Pons (tissue), 1 donor: ENCODE measurements around the gene CTU1.
A peak's percentile ranks its signal among the peaks of the same experiment; 100 is the strongest.

Source experiments
- DNase-seq: peaks from one replicate; pipeline ENCODE4 v3.0.0-alpha.2; 2016; ENCODE audit warnings: low spot score

The CTU1 gene

DNA sequence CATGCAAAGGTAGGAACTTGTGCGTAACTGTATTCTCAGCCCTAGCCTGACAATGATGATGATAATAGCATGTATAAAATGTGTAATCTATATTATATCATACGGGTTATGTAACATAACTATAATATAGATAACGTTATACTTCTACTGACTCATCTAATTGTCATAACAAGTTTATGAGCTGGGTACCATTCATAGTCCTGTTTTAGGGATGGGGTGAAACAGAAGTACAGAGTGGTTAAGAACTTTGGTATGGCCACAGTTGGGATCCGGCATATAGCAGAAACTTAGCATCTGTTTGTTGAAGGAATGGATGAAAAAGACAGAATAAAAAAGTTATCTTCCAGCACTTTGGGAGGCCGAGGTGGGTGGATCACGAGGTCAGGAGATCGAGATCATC is 5.2 kb downstream of the CTU1 start:
- DNase-seq, result no peak

DNA sequence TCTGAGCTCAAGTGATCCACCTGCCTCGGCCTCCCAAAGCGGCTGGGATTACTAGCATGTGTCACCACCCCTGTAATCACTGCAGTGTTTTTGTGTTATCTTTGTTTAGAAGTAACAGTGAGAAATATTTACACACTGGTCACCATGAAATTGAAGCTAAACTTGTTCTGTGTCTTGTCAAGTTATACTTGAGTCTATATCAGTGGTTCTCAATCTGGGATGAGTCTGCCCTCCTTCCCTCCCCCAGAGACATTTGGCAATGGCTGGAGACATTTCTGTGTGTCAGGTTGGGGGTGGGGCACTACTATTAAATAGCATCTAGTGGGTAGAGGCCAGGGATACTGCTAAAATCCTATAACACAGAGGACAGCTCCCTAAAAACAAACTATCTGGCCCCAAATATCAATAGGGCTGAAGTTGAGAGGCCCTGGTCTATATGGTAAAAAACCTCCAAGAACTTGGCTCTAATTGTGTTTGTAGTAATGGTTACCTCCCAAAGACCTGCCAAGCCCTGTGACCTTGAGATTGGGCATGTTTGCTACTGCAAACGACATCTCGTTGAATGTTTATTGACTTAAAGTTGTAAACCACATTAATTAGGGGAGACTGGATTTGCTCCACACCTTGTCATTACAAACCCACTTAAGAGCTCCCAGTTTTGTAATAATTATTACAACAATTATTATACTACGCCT is 6.9 kb downstream of the CTU1 start:
- DNase-seq, result no peak

DNA sequence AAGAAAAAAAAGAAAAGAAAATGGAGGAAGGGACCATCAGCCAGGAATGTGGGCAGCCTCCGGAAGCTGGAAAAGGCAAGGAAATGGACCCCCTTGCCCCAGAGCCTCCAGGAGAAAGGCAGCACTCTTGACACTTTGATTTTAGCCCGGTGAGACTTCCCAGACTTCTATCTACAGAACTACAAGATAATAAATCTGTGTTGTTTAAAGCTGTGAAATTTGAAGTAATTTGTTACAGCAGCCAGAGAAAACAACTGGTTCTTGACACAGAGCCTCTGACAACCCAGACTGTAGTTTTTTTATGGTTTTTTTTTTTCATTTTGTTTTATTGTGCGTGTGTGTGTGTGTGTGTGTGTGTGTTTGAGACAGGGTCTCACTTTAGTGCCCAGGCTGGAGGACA is 7.6 kb downstream of the CTU1 start:
- no peak for DNase-seq

- no peak for DNase-seq
Observed at GRCh38 chr19:51099047-51099382, 9.2 kb downstream of the CTU1 start.

- no peak for DNase-seq
Observed at GRCh38 chr19:51098365-51099046, 9.7 kb downstream of the CTU1 start.

GRCh38 chr19:51097796-51098195 is 10.4 kb downstream of the CTU1 start:
- no peak for DNase-seq

DNA sequence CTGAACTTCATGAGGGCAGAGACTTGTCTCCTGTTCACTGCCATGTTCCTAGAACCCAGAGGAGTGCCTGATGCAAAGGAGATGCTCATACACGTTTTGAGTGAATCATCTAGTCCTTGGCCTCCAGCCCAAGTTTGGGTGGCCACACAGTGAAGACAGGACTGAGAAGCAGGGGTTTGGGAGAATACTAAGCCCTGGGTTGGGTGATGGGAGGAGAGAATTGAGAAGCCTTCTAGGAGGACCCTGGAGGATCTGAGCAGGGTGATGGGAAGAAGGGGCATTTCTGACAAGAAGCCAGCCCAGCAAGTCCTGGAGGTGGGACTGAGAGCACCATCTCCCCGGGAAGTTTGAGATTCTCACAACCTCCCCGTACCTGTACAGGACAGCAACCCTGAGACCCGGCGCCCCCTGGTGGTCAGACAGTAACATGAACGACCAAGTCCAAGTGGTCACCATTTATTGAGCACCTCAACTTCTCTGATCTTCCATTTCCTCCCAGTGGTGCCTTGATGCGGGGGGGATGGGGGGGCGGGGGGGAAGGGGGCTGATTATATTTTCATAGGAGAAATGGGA is 11.0 kb downstream of the CTU1 start:
- DNase-seq, result peak; percentile 13

DNA sequence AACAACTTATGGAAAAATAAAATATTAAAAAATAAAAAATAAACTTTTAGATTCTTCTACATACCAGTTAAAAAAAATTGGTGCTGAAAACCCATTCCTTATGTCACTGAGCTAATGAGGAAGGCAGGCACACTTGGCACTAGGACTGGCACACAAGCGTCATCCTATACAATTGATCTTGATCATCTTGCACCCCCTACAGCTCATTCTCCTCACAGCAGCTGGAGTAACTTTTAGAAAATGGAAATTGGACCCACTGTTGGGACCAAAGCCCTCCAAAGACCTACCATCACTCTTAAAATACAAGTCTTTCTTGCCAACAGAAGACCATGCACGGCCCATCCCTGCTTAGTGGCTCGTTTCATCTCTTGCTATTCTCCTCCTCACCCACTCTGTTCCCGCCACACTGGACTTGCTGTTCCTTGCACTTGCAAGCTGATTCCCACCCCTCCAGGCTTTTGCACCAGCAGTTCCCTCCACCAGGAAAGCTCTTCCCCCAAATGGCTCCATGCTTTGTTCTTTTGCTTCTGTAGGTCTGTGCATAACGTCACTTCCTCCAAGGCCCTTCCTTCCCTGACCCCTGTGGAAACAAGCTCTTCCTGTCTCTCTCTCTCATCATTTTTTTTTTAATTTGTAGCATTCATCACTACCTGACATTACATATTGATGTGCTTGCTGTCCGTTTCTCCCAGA is 11.6 kb downstream of the CTU1 start:
- DNase-seq, result peak; percentile 15

DNA sequence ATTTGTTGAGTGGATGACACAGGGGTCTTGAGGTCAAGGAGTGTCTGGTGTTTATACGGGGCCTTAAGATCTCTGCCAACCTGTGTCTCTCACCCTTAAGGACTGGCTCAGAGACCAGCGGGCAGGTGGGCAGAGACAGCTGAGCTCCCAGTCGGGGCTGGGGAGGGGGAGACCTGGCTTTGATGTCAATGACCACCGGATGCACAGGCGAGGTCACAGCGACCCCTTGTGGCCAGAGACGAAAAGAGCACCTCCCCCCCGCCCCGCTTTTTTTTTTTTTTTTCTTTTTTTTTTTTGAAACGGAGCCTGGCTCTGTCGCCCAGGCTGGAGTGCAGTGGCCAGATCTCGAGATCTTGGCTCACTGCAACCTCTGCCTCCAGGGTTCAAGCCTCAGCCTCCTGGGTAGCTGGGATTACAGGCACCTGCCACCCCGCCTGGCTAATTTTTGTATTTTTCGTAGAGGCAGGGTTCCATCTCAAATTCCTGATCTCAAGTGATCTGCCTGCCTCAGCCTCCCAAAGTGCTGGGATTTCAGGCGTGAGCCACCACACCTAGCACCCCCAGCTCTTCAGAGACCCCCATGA is 13.4 kb downstream of the CTU1 start:
- DNase-seq, result no peak

GRCh38 chr19:51093510-51094345 is 14.5 kb downstream of the CTU1 start:
- no peak for DNase-seq

DNA sequence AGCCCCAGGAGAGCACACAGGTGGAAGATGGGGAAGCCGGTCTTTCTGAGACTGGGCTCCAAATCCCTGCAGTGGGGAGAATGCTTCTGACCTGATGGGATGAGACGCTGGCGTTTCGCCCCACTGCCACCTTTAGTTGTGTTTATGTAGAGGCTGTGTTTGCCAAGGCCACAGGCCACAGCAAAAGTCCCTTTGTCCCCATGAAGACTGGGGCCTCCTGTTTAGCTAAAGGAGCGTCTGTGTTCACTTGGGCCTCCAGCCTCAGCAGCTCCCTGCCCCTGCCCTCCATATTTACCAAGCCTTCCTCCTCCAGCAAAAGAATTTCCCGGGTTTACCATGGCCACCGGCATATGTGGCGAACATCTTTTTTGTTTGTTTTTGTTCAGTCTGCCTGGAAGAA is 15.1 kb downstream of the CTU1 start:
- DNase-seq, result peak; percentile 53

DNA sequence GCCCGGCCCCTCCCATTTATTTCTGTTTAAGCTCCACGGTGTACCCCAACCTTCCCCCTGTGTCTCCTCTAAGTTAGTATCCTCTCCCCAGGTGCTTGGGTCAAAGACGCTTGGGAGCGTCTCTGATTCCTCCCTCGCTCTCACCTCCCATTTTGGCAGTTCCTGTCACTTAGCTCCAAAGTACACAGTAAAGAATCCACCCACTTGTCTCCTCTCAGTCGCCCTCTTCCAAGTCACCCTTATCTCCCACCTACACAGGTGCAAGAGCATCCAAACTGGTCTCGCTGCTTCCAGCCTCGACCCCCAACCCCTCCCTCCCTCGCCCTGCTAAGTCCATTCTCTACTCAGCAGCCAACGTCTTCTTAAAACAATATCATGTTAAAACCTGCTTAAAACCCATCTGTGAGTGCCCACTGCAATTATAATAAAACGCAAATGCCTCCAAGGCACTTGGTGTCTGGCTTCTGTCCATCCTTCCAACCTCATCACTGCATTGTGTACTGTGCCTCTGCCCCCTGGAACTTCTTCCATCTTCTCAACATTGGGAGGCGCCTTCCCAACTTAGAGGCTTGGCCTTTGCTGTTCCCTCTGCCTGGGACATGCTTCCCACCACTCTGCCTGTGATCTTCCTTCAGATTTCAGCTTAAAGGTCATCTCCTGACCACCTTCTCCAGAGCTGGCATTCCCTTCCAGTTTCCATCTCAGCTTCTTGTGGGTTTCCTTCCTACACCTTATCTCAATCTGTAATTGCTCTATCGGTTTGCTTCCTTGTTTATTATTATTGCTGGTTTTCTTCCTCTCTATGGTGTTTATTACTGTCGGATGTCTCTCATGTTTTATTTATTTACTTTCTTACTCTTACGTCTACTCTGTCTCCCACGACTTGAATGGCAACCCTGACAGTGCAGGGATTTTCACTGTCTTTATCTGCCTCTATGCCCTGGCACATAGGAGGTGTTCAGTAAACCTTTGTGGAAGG is 16.0 kb downstream of the CTU1 start:
- no peak for DNase-seq

DNA sequence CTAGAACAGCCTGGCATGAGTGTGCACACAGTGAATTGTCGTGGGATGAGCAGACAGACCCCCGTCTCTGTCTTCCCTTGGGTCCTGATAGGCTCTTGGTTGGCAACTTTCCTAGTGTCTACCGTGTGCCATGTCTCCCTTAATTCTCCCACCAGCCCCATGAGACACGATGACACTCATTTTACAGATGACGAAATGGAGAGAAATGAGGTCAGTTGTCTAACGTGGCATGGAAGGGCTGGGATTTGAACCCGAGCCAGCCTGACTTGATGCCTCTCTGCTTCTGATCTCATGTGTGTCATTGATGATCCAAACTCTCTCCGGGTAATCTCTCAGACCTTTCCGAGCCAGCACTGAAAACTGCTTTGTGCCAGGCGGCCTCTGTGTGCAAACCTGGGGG is 17.1 kb downstream of the CTU1 start:
- DNase-seq, result no peak

GRCh38 chr19:51090471-51090870 is 17.7 kb downstream of the CTU1 start:
- no peak for DNase-seq

DNA sequence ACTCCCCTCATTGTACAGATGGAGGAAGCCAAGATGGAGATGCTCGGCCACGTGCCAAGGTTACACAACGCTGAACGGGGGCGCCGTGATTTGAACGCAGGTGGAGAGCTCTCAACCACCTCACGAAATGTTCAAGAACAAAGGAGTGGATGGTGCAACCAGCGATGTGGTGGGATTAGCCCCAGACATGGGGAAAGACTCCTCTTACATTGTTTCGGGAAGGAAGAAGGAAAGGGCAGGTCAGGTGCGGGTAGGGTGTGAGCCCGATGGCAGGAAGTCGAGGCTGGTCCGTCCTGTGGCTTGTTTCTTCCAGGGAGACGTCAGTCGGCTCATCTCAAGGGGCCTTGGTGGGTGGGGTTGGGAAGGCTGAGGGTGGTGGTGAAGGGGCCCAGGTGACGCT is 18.4 kb downstream of the CTU1 start:
- no peak for DNase-seq

GRCh38 chr19:51086153-51086850 is 21.9 kb downstream of the CTU1 start:
- DNase-seq, result no peak

GRCh38 chr19:51084505-51084904 is 23.7 kb downstream of the CTU1 start:
- DNase-seq, result no peak

DNA sequence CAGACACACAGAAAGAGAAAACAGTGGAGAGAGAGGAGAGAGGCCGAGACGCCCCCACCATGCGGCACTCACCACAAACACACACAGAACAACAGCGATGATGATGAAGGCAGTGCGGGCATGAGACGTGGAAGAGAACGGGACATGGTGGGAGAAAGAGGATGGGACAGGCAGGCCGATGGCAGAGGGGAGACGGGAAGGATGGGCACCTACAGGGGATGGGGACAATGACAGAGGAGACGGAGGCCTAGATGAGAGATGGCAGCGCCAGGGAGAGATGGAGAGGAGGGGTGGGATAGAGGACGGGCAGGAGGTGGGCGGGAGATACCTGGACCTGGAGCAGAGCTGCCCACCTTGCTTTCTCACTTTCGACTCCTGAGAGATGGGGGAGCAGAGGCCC is 24.4 kb downstream of the CTU1 start:
- no peak for DNase-seq

DNA sequence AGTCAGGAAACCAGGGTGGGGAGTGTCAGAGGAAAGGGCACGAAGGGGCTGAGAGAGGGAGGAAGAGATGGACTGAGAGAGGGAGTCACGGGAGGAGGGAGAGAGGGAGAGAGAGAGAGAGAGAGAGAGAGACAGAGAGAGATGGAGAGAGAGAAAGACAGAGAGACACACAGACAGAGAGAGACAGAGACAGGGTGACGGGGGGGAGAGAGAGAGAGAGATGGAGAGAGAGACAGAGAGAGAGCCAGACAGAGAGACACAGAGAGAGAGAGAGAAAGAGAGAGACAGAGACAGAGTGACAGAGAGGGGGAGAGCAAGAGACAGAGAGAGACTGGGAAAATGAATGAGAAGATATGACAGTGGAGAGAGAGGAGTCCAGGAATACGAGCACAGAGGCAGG is 25.0 kb downstream of the CTU1 start:
- no peak for DNase-seq

DNA sequence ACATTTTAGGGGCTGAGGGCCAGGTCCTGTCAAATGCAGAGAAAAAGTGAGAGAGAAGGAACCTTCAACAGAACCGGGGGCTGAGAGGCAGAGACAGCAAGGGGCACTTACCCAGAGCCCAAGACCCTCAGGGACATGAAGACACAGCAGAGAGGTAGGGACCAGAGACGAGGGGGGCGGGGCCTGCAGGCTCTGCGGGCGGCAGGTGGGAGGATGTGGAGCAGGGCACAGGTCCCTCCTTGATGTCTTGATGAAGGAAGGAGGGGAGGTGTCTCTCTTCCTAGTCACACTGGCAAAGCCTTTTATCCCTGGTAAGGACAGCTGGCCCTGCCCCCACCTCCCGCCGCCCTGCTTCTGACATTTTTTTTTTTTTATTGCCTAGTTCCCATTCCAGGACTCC is 25.6 kb downstream of the CTU1 start, which contains the start of gene KLK14:
KLK14 (minus strand) TSS at position 277 of the 400 bp plus-strand sequence; CDS start at position 4, 273 bp downstream.
- DNase-seq, result no peak
